NK-92 (cell line): ENCODE data around the gene CFAP44.
"Not testable (repeated sequence)": the region's sequence is repeated elsewhere in the genome, so short reads cannot be mapped to it uniquely, and the experiment has no call there.

ENCODE experiments used
- DNase-seq: peaks from one replicate; lab custom pipeline; 2025; ENCODE audit not compliant: unreplicated experiment; lab: John Stamatoyannopoulos, UW

CFAP44 gene, protein sequence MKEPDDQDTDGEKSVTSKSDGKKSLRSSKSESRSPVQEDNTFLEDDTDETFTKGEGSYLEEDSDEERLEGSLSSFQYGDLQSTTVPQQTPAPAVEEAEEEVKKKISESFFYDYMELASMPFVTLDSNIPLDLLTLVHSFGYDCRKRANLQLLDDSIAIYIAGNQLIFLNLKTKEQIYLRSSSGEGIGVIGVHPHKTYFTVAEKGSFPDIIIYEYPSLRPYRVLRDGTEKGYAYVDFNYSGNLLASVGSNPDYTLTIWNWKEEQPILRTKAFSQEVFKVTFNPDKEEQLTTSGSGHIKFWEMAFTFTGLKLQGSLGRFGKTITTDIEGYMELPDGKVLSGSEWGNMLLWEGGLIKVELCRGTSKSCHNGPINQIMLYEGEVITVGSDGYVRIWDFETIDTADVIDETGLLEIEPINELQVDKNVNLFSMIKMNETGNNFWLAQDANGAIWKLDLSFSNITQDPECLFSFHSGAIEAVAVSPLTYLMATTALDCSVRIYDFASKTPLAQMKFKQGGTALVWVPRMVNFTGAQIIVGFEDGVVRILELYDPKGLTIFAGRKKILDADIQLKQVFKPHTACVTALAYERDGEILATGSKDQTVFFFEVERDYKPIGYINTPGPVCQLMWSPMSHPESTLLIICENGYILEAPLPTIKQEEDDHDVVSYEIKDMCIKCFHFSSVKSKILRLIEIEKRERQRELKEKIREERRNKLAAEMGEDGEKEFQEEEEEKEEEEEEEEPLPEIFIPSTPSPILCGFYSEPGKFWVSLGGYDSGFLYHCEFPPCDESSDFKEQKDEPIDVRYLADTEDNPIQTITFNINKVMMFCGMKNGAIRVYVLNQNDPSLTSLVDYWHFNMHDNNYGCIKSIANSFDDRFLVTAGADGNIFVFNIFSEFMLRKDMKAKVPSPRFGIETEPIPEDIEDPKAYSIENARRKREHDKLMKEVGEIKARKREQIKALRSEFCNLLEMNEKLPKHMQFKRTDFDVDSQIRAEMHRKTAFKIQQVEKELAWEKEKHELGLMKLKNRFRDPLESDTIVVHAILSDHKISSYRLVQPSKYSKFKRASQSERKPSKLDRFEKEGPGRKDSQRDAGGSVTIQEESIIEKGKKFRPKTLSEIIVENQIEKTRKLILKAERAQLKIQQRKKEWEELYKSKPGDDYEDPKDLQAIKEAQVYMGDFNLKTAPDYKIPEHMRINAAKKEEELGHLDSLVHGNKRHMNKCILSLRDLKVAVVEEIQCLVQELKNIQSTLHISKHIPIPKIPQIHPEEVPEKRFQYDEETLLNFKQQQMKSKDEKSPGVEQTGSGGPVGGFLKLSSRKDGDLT (N-terminal part only)

DNA sequence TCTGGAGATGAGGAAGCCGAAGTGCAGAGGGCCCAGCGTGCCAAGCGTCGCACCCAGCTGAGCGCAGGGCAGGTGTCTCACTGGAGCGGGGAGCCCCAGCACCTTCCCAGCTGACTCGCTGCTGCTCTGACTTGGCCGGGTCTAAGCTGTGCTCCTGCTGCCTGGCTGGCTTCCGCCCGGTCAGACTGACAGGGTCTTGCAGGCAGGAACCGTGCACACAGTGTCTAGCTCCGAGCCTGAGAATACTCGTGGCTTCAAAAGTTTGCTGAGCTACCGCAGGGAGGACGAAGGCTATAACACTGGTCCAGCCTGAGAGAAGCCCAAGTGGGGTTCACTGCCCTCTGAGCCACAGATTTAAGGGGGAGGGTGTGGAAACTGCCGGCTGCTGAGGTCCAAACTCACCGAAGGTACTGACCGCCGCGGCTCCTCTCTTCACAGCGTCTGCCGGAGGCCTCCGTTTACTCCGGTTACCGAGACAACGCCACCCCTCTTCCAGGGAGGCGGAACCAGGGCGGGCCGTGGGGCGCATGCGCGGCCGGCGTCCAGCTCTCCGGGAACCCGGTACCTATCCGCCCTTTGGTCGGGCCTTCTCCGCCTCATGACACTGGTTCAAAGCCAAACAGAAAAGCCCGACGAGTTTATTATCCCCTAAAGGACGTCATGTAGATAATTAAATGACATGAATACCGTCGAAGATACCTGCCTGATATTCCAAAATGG is at the start of gene CFAP44:
TSS of gene CFAP44 (minus strand) at position 443 of the 720 bp plus-strand sequence. CDS start 7,829 bp downstream, outside the sequence.
- DNase-seq: no peak

DNA sequence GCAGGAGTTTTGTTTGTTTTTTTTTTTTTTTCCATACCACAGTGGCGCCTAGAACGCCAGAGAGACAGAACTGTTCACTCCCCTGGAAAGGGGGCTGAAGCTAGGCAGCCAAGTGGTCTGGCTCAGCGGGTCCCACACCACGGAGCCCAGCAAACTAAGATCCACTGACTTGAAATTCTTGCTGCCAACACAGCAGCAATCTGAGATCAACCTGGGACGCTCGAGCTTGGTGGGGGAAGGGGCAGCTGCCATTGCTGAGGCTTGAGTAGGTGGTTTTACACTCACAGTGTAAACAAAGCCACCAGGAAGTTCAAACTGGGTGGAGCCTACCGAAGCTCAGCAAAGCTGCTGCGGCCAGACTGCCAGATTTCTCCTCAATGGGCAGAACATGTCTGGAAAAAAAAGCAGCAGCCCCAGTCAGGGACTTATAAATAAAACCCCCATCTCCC is 43.9 kb upstream of the CFAP44 start:
- DNase-seq: no peak

DNA sequence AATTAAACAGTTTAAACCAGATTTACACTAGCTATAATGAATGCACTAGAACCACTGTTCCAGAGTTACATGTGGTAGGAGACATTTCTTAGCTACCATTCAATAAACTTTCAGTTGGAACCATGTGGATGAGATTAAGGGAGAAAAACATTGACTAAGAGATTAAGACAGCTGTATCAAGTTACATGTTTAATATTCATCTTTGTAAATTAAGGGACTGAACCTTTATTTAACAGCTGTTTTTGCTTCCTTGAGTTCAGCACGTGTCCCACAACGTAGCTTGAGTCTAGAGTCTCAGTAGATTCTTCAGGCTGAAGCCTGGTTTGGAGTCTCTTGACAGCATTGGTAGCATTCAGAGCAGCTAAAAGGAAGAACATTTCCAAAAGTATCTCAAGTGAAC is 27.2 kb upstream of the CFAP44 start:
- no peak for DNase-seq

DNA sequence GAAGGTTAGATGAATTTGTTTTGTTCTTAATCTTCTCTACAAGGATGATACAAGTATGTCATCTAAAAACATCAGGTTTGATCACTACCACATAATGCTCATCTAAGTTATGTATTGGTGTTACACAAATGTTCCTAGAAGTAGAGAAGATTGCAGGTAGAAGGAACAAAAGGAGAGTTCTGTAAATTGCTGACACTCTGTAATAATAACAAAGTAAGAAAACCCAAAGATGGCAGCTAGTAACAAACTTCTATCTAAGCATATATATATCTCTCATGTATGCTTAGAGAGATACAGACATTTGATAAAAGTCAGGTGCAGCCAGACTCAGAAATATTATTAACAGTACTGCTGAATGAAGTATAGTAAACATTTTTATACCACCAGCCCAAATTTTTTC is 20.2 kb upstream of the CFAP44 start:
- DNase-seq: no peak

DNA sequence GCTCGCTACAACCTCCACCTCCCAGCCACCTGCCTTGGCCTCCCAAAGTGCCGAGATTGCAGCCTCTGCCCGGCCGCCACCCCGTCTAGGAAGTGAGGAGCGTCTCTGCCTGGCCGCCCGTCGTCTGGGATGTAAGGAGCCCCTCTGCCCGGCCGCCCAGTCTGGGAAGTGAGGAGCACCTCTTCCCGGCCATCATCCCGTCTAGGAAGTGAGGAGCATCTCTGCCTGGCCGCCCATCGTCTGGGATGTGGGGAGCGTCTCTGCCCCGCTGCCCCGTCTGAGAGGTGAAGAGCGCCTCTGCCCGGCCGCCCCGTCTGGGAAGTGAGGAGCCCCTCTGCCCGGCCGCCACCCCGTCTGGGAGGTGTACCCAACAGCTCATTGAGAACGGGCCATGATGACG is 17.3 kb upstream of the CFAP44 start:
- not testable (repeated sequence) for DNase-seq

DNA sequence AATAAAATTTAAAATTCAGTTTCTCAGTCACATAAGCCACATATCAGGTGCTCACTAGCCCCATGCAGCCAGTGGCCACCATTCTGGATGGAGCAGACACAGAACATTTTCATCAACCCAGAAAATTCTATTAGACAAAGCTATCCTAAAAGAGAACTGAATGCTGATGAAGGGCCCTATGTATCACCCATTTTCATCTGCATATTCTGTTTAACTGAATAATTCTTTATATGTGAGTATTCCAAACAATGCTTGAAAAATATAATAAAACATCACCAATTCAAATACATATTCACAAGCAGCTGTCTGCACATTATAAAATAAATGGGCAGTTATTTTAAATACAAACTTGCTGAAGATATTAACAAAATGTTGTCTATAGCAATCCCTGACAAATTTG is 14.2 kb upstream of the CFAP44 start:
- DNase-seq: no peak

DNA sequence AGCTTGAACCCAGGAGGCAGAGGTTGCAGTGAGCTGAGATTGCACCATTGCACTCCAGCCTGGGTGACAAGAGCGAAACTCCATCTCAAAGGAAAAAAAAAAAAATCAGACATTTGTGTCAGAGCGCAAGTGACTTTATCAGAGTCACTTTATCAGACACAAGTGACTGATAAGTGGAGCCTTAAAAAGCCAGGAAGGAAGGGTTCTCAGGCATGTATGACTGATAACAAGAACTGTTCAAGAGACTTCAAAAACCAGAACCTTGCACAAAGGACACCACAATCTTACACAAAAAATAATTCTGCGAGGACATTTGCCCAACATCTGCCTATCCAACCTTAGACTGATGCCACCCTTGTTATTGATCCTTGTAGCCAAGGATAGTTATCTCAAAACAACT is 13.3 kb upstream of the CFAP44 start:
- DNase-seq: no peak

DNA sequence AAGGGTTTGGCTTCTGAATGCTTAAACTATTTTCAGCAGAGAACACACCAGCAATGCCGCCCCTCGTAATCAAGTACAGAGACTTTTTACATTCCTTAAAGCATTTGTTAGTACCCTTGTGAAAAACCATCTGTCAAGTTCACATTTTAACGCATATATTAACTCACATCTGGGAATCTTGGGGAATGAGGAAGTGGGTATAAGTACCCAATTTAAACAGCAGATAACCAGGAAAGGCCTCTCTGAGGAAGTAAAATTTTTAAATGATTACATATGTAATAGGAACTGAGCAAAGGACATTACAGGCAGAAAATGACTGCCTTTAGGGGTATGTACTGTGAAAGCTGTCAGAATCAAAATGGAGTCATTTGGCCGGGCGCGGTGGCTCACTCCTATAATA is 12.8 kb upstream of the CFAP44 start:
- DNase-seq: no peak

DNA sequence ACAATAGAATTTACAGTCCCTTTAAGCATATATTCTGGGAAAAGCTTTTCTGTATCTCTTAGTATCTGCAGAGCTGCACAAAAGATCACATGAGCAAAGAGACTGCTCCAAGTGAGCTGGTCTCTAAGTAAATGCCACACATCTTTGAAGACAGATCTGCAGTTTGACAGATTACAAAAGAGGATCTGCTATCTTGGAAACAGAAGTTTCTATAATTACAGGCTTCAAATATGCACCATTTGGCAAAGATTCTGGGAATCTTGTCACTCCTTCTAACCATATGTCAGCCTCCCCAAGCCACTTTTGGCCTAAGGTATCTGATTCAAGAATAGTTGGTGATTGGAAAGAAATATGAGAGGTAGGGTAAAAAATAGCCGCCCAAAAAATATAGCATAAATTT is 9.6 kb upstream of the CFAP44 start:
- no peak for DNase-seq

DNA sequence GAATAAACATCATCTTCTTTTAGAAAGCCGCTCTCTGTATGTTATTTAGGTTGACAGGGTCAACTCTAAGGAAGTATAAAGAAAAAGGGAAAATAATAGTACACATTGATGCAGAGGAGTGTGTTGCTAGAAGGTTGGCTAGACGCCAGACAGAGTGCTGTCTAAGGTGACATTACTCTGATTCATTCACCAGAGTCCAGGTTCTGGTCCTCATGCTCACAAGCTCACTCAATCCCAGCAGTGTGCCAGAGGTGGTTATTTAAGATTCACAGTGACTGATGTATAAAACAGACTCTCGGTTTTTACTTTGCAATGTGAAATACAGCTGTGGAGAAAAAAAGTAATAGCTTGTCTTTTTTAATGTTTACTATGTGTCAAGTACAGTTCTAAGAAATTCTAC is 1.7 kb downstream of the CFAP44 start:
- no peak for DNase-seq

DNA sequence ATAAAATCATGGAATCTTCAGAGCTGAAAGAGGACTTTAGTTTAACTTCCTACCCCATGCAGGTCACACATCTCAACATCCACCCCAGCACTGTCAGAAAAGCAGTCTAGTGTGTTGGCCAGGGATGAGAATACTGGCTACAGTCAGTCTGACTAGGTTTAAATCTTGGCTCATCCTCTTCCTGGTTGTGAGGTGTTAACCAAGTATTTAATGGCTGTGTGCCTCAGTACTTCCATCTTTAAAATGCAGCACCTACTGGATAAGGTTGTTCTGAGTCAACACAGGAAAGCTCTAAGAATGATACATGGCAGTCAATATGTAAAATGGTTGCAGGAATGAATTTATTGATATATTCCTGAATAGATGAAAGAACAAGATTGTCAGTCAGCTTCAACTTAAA is 3.1 kb downstream of the CFAP44 start:
- no peak for DNase-seq

DNA sequence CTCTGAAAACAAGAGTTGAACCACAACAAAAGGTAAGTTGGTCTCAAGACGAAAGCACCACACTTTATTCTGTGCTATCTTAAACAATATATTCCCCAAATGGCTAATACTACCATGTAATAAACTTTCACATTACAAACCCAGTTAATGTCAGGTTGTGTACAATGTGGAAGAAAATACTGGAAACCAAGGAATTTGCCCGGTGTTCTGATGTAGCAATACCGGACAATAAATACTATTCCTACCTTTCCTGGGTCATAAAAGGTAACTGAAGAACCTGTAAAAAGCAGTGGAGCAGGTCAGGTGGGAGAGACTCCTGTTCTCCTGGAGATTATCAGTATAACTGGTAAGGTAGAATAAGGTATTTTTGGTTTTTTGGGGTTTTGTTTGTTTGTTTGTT is 3.9 kb downstream of the CFAP44 start:
- no peak for DNase-seq

DNA sequence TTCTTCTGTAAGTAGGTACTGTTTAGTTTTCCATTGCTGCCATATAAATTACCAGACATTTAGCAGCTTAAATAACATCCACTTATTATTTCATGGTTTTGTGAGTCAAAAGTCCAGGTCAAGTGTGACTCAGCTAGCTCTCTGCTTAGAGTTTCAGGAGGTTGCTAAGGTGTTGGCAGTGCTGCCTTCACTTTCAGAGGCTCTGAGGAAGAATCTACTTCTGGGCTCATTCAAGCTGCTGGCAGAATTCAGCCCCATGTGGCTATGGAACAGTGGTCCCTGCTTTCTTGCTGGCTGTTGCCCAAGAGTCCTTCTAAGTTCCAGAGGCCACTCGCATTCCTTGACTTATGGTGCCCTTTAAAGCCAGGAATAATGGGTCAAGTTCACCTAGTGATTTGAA is 4.5 kb downstream of the CFAP44 start:
- no peak for DNase-seq

DNA sequence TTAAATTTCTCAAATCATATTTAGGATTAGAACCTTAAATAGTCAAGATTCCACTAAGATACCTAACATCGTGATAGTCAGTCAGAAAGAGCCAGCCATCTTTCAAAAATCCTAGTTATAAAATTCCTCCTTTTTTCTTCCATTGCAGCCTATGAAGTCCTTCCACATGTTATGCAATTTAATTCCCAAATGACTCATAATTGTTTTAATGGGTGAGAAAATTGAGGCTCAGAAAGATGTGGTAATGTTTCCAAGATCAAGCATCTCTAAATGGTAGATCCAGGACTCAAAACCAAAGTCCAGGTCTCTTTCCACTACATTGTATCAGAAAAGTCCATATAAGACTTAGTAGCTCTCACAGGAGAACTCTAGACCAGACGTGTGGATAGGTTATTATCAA is 9.5 kb downstream of the CFAP44 start:
- no peak for DNase-seq

DNA sequence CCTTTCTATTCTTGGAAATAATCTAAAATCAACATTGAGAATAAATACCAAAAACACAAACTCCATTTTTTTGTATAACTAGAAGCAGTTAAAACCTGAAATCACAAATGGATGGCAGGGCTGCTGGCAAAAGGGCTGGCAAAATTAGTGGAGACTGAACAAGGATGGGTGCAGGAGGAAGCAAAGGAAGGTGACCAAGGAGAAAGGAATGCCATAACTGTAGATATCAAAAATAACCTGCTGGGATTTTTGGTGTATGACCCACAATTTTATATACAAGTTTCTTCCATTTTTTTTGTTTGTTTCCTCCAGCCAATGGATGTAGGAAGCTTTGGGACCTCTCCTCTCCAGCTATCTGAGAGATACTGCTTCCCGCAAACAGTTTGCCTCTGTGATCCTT is 12.7 kb downstream of the CFAP44 start:
- no peak for DNase-seq

DNA sequence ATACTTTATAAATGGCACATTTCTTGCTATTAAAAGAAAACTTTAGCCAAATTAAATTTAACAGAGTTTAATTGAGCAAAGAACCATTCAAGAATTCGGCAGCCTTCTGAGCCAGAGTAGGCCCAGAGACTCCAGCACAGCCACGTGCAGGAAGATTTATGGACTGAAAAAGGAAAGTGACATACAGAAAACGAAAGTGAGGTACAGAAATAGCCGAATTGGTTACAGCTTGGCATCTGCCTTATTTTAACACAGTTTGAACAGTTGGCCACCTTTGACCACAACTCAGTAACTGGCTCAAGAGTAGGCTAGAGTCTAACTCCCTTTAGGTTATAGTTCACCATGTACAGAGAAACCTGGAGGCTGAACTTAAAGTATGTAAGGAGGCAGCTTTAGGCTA is 17.6 kb downstream of the CFAP44 start:
- no peak for DNase-seq

DNA sequence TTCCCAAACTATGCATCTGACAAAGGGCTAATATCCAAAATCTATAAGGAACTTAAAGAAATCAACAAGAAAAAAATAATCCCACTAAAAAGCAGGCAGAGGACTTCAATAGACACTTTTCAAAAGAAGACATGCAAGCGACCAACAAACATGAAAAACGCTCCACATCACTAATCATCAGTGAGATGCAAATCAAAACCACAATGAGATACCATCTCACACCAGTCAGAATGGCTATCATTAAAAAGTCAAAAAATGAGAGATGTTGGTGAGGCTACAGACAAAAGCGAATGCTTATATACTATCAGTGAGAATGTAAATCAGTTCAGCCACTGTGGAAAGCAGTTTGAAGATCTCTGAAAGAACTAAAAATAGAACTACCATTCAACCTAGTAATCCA is 20.2 kb downstream of the CFAP44 start:
- DNase-seq: no peak

DNA sequence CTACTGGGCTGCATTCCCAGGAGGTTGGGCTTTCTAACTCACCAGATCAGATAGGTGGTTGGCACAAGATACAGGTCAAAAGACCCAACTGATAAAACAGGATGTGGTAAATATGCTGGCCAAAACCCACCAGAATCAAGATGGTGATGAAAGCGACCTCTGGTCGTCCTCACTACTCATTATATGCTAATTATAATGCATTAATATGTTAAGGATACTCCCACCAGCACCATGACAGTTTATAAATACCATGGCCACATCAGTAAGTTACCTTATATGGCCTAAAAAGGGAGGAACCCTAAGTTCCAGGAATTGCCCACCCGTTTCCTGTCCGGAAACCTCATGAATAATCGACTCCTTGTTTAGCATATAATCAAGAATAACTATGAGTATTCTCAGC is 31.6 kb downstream of the CFAP44 start:
- no peak for DNase-seq

DNA sequence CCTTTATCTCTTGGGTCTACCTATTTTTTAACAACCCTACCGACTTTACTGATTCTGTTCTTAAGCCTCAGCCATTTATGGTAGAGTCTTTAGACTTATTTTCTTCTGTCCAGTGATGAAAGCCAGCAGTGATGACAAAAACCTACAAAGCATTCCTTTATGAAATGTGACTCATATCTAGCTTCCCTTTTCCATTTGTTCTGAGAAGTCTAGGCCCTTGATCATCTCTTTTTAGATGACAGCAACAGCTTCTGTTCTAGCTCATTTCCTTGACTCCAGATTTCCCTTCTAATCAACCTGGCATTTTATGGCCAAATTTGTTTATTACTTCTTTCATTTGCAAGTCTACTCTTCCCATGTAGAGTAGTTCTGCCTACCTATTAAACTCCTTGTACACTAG is 36.1 kb downstream of the CFAP44 start:
- no peak for DNase-seq

DNA sequence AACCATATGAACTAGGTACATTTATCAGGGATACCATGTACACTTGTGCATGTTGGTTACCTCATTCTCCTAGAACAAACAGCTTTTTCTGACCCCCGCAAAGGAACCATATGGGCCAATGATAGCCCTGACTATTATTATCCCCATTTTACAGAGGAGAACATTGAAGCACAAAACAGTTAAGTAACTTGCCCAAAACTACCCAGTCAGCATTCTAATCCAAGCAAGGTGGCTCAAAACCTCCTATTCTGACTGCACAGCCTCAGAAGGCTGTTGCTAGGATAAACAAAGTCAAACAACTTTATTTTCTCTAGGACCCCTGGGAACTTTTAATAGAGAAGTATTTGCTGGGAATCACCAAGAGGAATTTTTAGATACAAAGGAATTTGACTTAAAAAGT is 36.7 kb downstream of the CFAP44 start:
- no peak for DNase-seq
